Keratinocyte (primary cell): ENCODE measurements around the gene TWNK.

Experiments used
- CTCF ChIP-seq, 3 experiments: IDR thresholded peaks in 1 of 3; conservative IDR thresholded peaks in 1 of 3; optimal IDR thresholded peaks in 1 of 3; 2 replicates in 2 of 3; 3 replicates in 1 of 3; pipeline versions ENCODE3 to v1.5.1; 2011; ENCODE audit warnings: low read length in 3 of 3, mild to moderate bottlenecking in 3 of 3, moderate library complexity in 2 of 3, control low read depth in 1 of 3, inconsistent platforms in 1 of 3; ENCODE audit not compliant: insufficient read depth in 2 of 3; ENCODE audit errors: extremely low read depth in 1 of 3
- EZH2 ChIP-seq: IDR thresholded peaks from one replicate; pipeline ENCODE4 v1.6.1; 2012; ENCODE audit warnings: inconsistent platforms, mild to moderate bottlenecking, low read length, moderate library complexity

GRCh38 chr10:100981178-100981772 is 6.1 kb upstream of the TWNK start:
- TF ChIP-seq CTCF (optimal IDR thresholded peaks at IDR 0.05 in 1 of 3, IDR thresholded peaks at IDR 0.05 in 1 of 3, conservative IDR thresholded peaks at IDR 0.05 in 1 of 3; ENCODE audit: extremely low read depth in 1 of 3, insufficient read depth in 2 of 3, low read length in 3 of 3): no peak
- no peak for TF ChIP-seq EZH2
